GM23248 (cell line): ENCODE data around the gene CDCA7L.

Source experiments
- EZH2 ChIP-seq: fragments of 200-600 bp; sonication (generic); IDR thresholded peaks from 2 replicates; pipeline ENCODE4 v1.6.1; 2018; ENCODE audit warnings: antibody characterized with exemption, mild to moderate bottlenecking; ENCODE audit not compliant: insufficient read depth, poor library complexity, severe bottlenecking
- EZH2phosphoT487 ChIP-seq: fragments of 200-600 bp; sonication (generic); IDR thresholded peaks from 2 replicates; pipeline ENCODE4 v1.6.1; 2018; ENCODE audit warnings: antibody characterized with exemption, moderate library complexity, mild to moderate bottlenecking, low read depth; ENCODE audit not compliant: insufficient read depth

- TF ChIP-seq EZH2 = no peak
- no peak for TF ChIP-seq EZH2phosphoT487
Measured at GRCh38 chr7:21916629-21917028, 29.1 kb downstream of the CDCA7L start.
